HCT116 (cell line): ENCODE data around the gene ACR. TPM values are rescaled to one million over a fixed set of nuclear protein-coding genes. Genes with fewer than 3 reads are reported as not detected.

Experiments
- ATAC-seq: fragments of 200-7000 bp; cut with Tn5 transposase; 2 replicates; pipeline ENCODE4 v1.9.1; 2020; ENCODE audit warnings: mild to moderate bottlenecking, moderate library complexity
- BruUV-seq: library from RNA; stranded (reverse); fragments of 400-500 nt; replicated peaks from 2 replicates; lab custom pipeline; 2021; lab: Mats Ljungman, UMichigan
- CTCF ChIA-PET: fragments of 300-600 bp; sonication (Branson Sonifier 250); formaldehyde crosslinking; loops from one replicate; lab custom pipeline; 2021; ENCODE audit warnings: antibody characterized with exemption; lab: Charles Lee
- POLR2A ChIA-PET: fragments of 300-600, 350-600 bp; sonication (Branson Sonifier 250); formaldehyde crosslinking; loops from one replicate; lab custom pipeline; 2021; ENCODE audit warnings: antibody characterized with exemption; lab: Charles Lee
- RAD21 ChIA-PET, 2 experiments: fragments of 300-600 bp; sonication (Branson Sonifier 250); formaldehyde crosslinking; loops; one replicate each; lab custom pipeline; 2023; ENCODE audit warnings: low total read pairs in 2 of 2; ENCODE audit not compliant: uncharacterized antibody in 2 of 2, unreplicated experiment in 2 of 2, low non-redundant PET in 1 of 2; lab: Charles Lee
- DNase-seq: peaks from one replicate; pipeline ENCODE4 v3.0.0-alpha.2; 2010; ENCODE audit warnings: low read depth, low spot score
- H2AFZ ChIP-seq: fragments of 200-600 bp; shearing (Covaris generic), sonication (generic); 2 replicates; pipeline ENCODE4 v1.6.1; 2017; ENCODE audit warnings: low read depth, mixed run types, mixed read lengths, antibody characterized with exemption, low read length; ENCODE audit not compliant: poor library complexity, severe bottlenecking
- H3K27ac ChIP-seq: 2 replicates; pipeline ENCODE4 v1.5.1; 2012; ENCODE audit warnings: low read depth, low read length
- H3K27me3 ChIP-seq: fragments of 200-600 bp; sonication (generic); 2 replicates; pipeline ENCODE4 v1.6.1; 2016; ENCODE audit warnings: mixed run types, low read length, mixed read lengths; ENCODE audit not compliant: insufficient read depth
- H3K36me3 ChIP-seq, 2 experiments: fragments of 200-500 bp in 1 of 2; fragments of 200-600 bp in 1 of 2; sonication (Bioruptor generic) in 1 of 2; sonication (generic) in 1 of 2; 2 replicates each; pipeline versions ENCODE4 v1.5.1 to v1.6.1; 2014 to 2016; ENCODE audit warnings: low read length in 2 of 2, inconsistent platforms in 1 of 2, mixed read lengths in 1 of 2, mixed run types in 1 of 2; ENCODE audit not compliant: insufficient read depth in 2 of 2, control insufficient read depth in 1 of 2
- H3K4me1 ChIP-seq, 2 experiments: fragments of 200-600 bp in 1 of 2; sonication (generic) in 1 of 2; 2 replicates each; pipeline versions ENCODE4 v1.5.1 to v1.6.1; 2012 to 2017; ENCODE audit warnings: low read length in 2 of 2, inconsistent platforms in 1 of 2, mild to moderate bottlenecking in 1 of 2, mixed read lengths in 1 of 2, mixed run types in 1 of 2, moderate library complexity in 1 of 2; ENCODE audit not compliant: insufficient read depth in 2 of 2, control insufficient read depth in 1 of 2
- H3K4me2 ChIP-seq: fragments of 200-600 bp; sonication (generic); 2 replicates; pipeline ENCODE4 v1.6.1; 2017; ENCODE audit warnings: mixed run types, low read length, mixed read lengths
- H3K4me3 ChIP-seq, 2 experiments: fragments of 200-600 bp in 1 of 2; sonication (generic) in 1 of 2; replicated peaks in 1 of 2; 2 replicates each; pipeline ENCODE4 v1.5.1; 2011 to 2016; ENCODE audit warnings: low read length in 2 of 2, control low read depth in 1 of 2, low read depth in 1 of 2, mild to moderate bottlenecking in 1 of 2, mixed read lengths in 1 of 2, mixed run types in 1 of 2
- H3K79me2 ChIP-seq: fragments of 200-600 bp; sonication (generic); 2 replicates; pipeline ENCODE4 v1.6.1; 2017; ENCODE audit warnings: mild to moderate bottlenecking, mixed run types, low read length, moderate library complexity, mixed read lengths; ENCODE audit not compliant: insufficient read depth
- H3K9ac ChIP-seq: fragments of 200-600 bp; sonication (generic); 2 replicates; pipeline ENCODE4 v1.6.1; 2016; ENCODE audit warnings: low read length, mixed read lengths
- H3K9me2 ChIP-seq: fragments of 200-600 bp; sonication (generic), shearing (Covaris generic); 2 replicates; pipeline ENCODE4 v1.6.1; 2017; ENCODE audit warnings: mixed run types, mild to moderate bottlenecking, moderate library complexity; ENCODE audit not compliant: insufficient read depth
- H3K9me3 ChIP-seq, 2 experiments: fragments of 200-500 bp in 1 of 2; fragments of 200-600 bp in 1 of 2; sonication (Bioruptor generic) in 1 of 2; sonication (generic) in 1 of 2; 2 replicates each; pipeline ENCODE4 v1.6.1; 2014 to 2017; ENCODE audit warnings: low read length in 2 of 2, mixed read lengths in 2 of 2, inconsistent platforms in 1 of 2, low read depth in 1 of 2, mild to moderate bottlenecking in 1 of 2, mixed run types in 1 of 2, moderate library complexity in 1 of 2; ENCODE audit not compliant: control insufficient read depth in 1 of 2, insufficient read depth in 1 of 2
- H4K20me1 ChIP-seq: fragments of 200-600 bp; sonication (generic), shearing (Covaris generic); 2 replicates; pipeline ENCODE4 v1.6.1; 2017; ENCODE audit warnings: mixed run types, mild to moderate bottlenecking, moderate library complexity; ENCODE audit not compliant: insufficient read depth
- CBX3 ChIP-seq: IDR thresholded peaks from 2 replicates; pipeline ENCODE4 v1.6.1; 2012; ENCODE audit warnings: low read depth
- CTCF ChIP-seq, 3 experiments: fragments of 200-600 bp in 1 of 3; sonication (generic) in 1 of 3; IDR thresholded peaks in 2 of 3; conservative IDR thresholded peaks in 1 of 3; 2 replicates each; pipeline ENCODE4 v1.5.1; 2012 to 2017; ENCODE audit warnings: low read depth in 2 of 3, low read length in 2 of 3, antibody characterized with exemption in 1 of 3, borderline replicate concordance in 1 of 3, control low read depth in 1 of 3, mild to moderate bottlenecking in 1 of 3, mixed read lengths in 1 of 3, mixed run types in 1 of 3, moderate library complexity in 1 of 3; ENCODE audit not compliant: insufficient read depth in 1 of 3
- EGR1 ChIP-seq: IDR thresholded peaks from 2 replicates; pipeline ENCODE4 v1.6.1; 2012; ENCODE audit warnings: low read depth
- EZH2 ChIP-seq: fragments of 200-600 bp; sonication (generic); IDR thresholded peaks from 2 replicates; pipeline ENCODE4 v1.6.1; 2017; ENCODE audit warnings: antibody characterized with exemption, mixed run types
- EZH2phosphoT487 ChIP-seq: fragments of 200-600 bp; IDR thresholded peaks from 2 replicates; pipeline ENCODE4 v1.6.1; 2018; ENCODE audit warnings: antibody characterized with exemption, borderline replicate concordance
- FOSL1 ChIP-seq: IDR thresholded peaks from 2 replicates; pipeline ENCODE4 v1.6.1; 2012; ENCODE audit warnings: low read depth
- MAX ChIP-seq: IDR thresholded peaks from 2 replicates; pipeline ENCODE4 v1.6.1; 2012
- POLR2A ChIP-seq: IDR thresholded peaks from 2 replicates; pipeline ENCODE4 v1.7.0; 2011; ENCODE audit warnings: borderline replicate concordance; ENCODE audit not compliant: insufficient read depth, insufficient read length; ENCODE audit errors: extremely low read depth
- POLR2AphosphoS5 ChIP-seq: IDR thresholded peaks from 2 replicates; pipeline ENCODE4 v1.6.1; 2011; ENCODE audit warnings: mild to moderate bottlenecking, low read depth, low read length, moderate library complexity
- RAD21 ChIP-seq: IDR thresholded peaks from 2 replicates; pipeline ENCODE4 v1.6.1; 2012; ENCODE audit warnings: low read depth, mild to moderate bottlenecking
- SRF ChIP-seq: IDR thresholded peaks from 2 replicates; pipeline ENCODE4 v1.6.1; 2012; ENCODE audit warnings: low read depth
- YY1 ChIP-seq: IDR thresholded peaks from 2 replicates; pipeline ENCODE4 v1.6.1; 2011; ENCODE audit warnings: low read length, low read depth, moderate library complexity, mild to moderate bottlenecking; ENCODE audit not compliant: insufficient replicate concordance; ENCODE audit errors: extremely low read depth
- ZFX ChIP-seq: fragments of 450-650 bp; IDR thresholded peaks from 2 replicates; pipeline ENCODE4 v1.6.1; 2017
- intact Hi-C: fragments of 100-400 bp; cut with micrococcal nuclease; formaldehyde crosslinking; loops from 2 replicates; pipeline ENCODE4 v1.10.0; 2022
- total RNA-seq: library from RNA; stranded (reverse); gene quantifications from one replicate; pipeline ENCODE4 v1.2.1, GENCODE V29; 2021; ENCODE audit not compliant: unreplicated experiment
- TF ChIP-seq, protein P1 (sequence below): IDR thresholded peaks from 2 replicates; pipeline ENCODE4 v1.6.1; 2011; ENCODE audit warnings: mild to moderate bottlenecking, low read length, moderate library complexity; ENCODE audit not compliant: insufficient replicate concordance; ENCODE audit errors: extremely low read depth

The ACR gene
- total RNA-seq, 1 experiment from 2014 or later: 1.5 TPM

- Histone ChIP-seq H3K36me3 (peaks cover 0 to 8% of the 10 kb centered on the region in 2 experiments; a peak in 1 of 4 replicates), H3K4me1 (peaks cover 0 to 2% of the 10 kb centered on the region in 2 experiments; a peak in 1 of 4 replicates), H3K9ac (no peak overlapping the region), H3K4me3 (no peak overlapping the region), H3K27ac (no peak overlapping the region), H3K9me3 (no peaks in the 10 kb centered on the region), H2AFZ (no peak overlapping the region), H3K27me3 (no peaks in the 10 kb centered on the region), H3K4me2 (no peak overlapping the region), H3K79me2 (peaks cover 13% of the 10 kb centered on the region; the same call in 1 of the 2 replicates), H3K9me2 (no peaks in the 10 kb centered on the region), H4K20me1 (no peaks in the 10 kb centered on the region)
- POLR2A ChIA-PET: no interaction called here
- RAD21 ChIA-PET: no interaction called here
- TF ChIP-seq RAD21 (no peak), YY1 (no peak), POLR2AphosphoS5 (no peak), FOSL1 (no peak), SRF (no peak)
- intact Hi-C loops: no loop called here
- no peak for DNase-seq
- no peak for ATAC-seq
- no TSS peak for BruUV-seq
- CTCF ChIA-PET: interaction anchor here (1.1 kb wide), 1 partner anchor 72 kb away, joined by 3 read pairs; no protein-coding TSS in a partner anchor
Observed at GRCh38 chr22:50702821-50703725, 34.9 kb upstream of the ACR start.

- Histone ChIP-seq H3K36me3 (peaks cover 0 to 8% of the 10 kb centered on the region in 2 experiments; a peak in 1 of 4 replicates), H3K4me1 (no peaks in the 10 kb centered on the region), H3K27ac (no peak overlapping the region), H2AFZ (no peak overlapping the region), H3K9me3 (no peaks in the 10 kb centered on the region), H3K79me2 (peaks cover 7% of the 10 kb centered on the region; the same call in 1 of the 2 replicates), H3K4me3 (no peak overlapping the region), H3K9me2 (no peaks in the 10 kb centered on the region), H4K20me1 (no peaks in the 10 kb centered on the region), H3K27me3 (no peaks in the 10 kb centered on the region), H3K9ac (no peak overlapping the region), H3K4me2 (no peak overlapping the region)
- POLR2A ChIA-PET: no interaction called here
- DNase-seq: no peak
- intact Hi-C loops: no loop called here
- no peak for ATAC-seq
- BruUV-seq: no TSS peak
- RAD21 ChIA-PET: no interaction called here
- CTCF ChIA-PET: no interaction called here
- TF ChIP-seq ZFX (no peak), EGR1 (no peak), RAD21 (no peak), MAX (no peak), EZH2 (no peak), EZH2phosphoT487 (no peak), CTCF (IDR thresholded peaks at IDR 0.05 in 2 of 3, conservative IDR thresholded peaks at IDR 0.05 in 1 of 3; ENCODE audit: borderline replicate concordance in 1 of 3, insufficient read depth in 1 of 3, low read depth in 2 of 3, low read length in 2 of 3) (no peak), POLR2A (no peak), CBX3 (no peak)
- TF ChIP-seq, protein P1, sequence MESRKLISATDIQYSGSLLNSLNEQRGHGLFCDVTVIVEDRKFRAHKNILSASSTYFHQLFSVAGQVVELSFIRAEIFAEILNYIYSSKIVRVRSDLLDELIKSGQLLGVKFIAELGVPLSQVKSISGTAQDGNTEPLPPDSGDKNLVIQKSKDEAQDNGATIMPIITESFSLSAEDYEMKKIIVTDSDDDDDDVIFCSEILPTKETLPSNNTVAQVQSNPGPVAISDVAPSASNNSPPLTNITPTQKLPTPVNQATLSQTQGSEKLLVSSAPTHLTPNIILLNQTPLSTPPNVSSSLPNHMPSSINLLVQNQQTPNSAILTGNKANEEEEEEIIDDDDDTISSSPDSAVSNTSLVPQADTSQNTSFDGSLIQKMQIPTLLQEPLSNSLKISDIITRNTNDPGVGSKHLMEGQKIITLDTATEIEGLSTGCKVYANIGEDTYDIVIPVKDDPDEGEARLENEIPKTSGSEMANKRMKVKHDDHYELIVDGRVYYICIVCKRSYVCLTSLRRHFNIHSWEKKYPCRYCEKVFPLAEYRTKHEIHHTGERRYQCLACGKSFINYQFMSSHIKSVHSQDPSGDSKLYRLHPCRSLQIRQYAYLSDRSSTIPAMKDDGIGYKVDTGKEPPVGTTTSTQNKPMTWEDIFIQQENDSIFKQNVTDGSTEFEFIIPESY: no peak
Observed at GRCh38 chr22:50703726-50704509, 34.1 kb upstream of the ACR start.
